ENCODE results near the gene VPS36.

DNA sequence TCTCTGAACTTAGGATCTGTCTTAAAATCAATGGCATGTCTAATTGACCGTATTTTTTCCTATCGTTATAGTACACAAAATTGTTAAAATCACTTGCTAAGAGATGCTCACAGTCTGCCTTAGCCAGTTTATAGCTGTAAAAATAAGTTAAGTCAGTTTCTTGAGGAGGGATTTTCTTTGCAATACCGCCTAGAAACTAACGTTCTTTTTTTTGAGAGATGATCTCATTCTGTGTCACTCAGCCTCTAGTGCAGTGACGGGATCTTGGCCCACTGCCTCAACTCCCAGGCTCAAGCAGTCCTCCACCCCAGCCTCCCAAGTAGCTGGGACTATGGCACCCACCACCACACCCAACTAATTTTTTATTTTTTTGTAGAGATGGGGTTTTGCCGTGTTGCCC lies 9.2 kb upstream of the VPS36 start:
- TF ChIP-seq POLR2A (IDR thresholded peaks at IDR 0.05) (no peak), CTCF (IDR thresholded peaks at IDR 0.05) (no peak)
